ENCODE data around the gene SLC46A1.

The SLC46A1 gene

DNA sequence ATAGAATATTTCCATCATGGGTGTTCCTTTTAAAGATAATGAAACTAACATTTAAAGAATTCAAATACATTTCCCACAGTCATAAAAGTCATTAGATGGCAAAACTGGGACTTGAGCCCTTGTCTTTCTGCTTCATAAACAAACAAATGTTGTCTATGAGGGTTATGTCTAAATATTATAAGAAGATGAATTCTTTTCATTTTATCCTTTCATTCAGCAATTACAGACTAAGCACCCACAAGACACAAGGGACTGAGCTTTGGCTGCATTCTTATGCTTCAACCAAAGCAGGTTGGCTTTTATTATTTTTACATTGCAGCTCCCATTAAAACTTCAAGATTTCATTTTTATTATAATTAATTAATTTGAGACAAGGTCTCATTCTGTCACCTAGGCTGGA is 19.6 kb downstream of the SLC46A1 start:
- Histone ChIP-seq H3K36me3 (ENCODE audit: insufficient read depth, low read length) (peaks cover 71% of the 10 kb centered on the region), H3K27me3 (ENCODE audit: insufficient read depth, low read length) (no peaks in the 10 kb centered on the region), H2AFZ (ENCODE audit: low read depth, low read length) (no peak overlapping the region), H3K9me3 (ENCODE audit: low read length) (no peaks in the 10 kb centered on the region), H3K4me1 (ENCODE audit: insufficient read depth, low read length) (no peaks in the 10 kb centered on the region), H3K4me3 (ENCODE audit: low read length) (no peak overlapping the region)

DNA sequence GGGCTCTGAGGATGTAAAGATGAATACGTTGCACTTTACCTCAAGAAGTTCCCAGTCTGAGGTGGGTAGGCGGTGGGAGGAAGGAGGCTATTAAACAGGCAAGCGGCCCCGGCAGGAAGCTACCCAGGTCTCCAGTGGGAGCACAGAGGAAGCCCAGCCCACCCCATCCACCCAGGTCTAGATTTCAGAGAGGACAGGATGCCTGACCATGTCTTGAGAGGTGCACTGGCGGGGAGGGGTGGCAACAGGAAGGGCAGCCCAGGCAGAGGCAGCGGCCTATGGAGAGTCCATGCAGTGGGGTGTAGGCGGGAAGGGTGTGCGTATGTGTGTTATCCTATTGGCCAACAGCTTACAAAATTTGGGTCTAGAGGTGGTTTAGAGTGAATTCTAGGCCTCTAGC is 20.6 kb downstream of the SLC46A1 start:
- Histone ChIP-seq H2AFZ (ENCODE audit: low read depth, low read length) (no peak overlapping the region), H3K4me1 (ENCODE audit: insufficient read depth, low read length) (no peaks in the 10 kb centered on the region), H3K36me3 (ENCODE audit: insufficient read depth, low read length) (peaks cover 65% of the 10 kb centered on the region)

DNA sequence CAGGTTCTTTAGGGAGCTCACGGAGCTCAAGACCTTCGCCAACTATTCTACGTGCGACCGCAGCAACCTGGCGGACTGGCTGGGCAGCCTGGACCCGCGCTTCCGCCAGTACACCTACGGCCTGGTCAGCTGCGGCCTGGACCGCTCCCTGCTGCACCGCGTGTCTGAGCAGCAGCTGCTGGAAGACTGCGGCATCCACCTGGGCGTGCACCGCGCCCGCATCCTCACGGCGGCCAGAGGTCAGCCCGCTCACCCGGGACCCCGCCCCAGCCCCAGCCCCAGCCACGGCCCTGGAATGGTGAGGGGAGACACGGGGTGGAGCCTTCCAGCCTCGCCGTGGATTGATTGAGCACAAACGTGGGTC is 21.0 kb downstream of the SLC46A1 start:
- H3K27me3 ChIP-seq (ENCODE audit: insufficient read depth, low read length), result no peaks in the 10 kb centered on the region
- H3K9me3 ChIP-seq (ENCODE audit: low read length), result no peaks in the 10 kb centered on the region
- H3K4me1 ChIP-seq (ENCODE audit: insufficient read depth, low read length), result no peaks in the 10 kb centered on the region
- no peak overlapping the region for H3K4me3 ChIP-seq (ENCODE audit: low read length)
- H2AFZ ChIP-seq (ENCODE audit: low read depth, low read length), result no peak overlapping the region
- peaks cover 65% of the 10 kb centered on the region for H3K36me3 ChIP-seq (ENCODE audit: insufficient read depth, low read length)

More for the DNA sequence above, 20.6 kb downstream of the SLC46A1 start:
- Histone ChIP-seq H3K9me3 (ENCODE audit: low read length) (no peaks in the 10 kb centered on the region), H3K4me3 (ENCODE audit: low read length) (no peak overlapping the region), H3K27me3 (ENCODE audit: insufficient read depth, low read length) (no peaks in the 10 kb centered on the region)

DNA sequence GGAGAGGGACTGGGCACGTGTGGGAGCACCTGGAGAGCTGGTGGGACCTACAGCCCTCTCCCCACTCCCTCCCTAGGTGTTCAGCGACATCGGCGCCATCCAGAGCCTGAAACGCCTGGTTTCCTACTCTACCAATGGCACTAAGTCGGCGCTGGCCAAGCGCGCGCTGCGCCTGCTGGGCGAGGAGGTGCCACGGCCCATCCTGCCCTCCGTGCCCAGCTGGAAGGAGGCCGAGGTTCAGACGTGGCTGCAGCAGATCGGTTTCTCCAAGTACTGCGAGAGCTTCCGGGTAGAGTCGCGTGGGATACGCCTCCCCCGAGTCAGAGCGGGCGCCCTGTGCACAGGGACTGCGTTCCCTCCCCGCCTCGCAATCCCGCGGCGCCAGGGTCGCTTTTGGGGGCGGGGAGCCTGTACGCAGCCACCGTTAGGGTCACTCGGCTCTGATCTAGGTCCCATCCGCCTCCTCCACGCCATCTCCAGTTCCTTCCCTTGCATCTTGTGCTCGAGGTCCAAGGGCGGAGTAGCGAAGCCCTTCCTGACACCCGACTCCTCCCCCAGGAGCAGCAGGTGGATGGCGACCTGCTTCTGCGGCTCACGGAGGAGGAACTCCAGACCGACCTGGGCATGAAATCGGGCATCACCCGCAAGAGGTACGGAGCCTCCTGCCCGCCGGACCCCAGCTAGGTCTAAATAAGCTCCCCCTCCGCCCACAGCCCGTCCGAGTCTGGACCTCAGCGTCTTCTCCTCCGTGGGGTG is 21.6 kb downstream of the SLC46A1 start:
- Histone ChIP-seq H3K9me3 (ENCODE audit: low read length) (no peaks in the 10 kb centered on the region), H2AFZ (ENCODE audit: low read depth, low read length) (no peak overlapping the region), H3K36me3 (ENCODE audit: insufficient read depth, low read length) (peaks cover 60% of the 10 kb centered on the region), H3K27me3 (ENCODE audit: insufficient read depth, low read length) (no peaks in the 10 kb centered on the region), H3K4me3 (ENCODE audit: low read length) (no peak overlapping the region), H3K4me1 (ENCODE audit: insufficient read depth, low read length) (no peaks in the 10 kb centered on the region)

DNA sequence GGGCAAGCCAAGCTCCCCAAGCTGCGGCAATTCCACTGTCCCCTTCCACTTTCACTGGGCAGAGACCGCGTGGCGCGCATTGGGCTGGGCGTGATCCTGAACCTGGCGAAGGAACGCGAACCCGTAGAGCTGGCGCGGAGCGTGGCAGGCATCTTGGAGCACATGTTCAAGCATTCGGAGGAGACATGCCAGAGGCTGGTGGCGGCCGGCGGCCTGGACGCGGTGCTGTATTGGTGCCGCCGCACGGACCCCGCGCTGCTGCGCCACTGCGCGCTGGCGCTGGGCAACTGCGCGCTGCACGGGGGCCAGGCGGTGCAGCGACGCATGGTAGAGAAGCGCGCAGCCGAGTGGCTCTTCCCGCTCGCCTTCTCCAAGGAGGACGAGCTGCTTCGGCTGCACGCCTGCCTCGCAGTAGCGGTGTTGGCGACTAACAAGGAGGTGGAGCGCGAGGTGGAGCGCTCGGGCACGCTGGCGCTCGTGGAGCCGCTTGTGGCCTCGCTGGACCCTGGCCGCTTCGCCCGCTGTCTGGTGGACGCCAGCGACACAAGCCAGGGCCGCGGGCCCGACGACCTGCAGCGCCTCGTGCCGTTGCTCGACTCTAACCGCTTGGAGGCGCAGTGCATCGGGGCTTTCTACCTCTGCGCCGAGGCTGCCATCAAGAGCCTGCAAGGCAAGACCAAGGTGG is 24.7 kb downstream of the SLC46A1 start:
- no peaks in the 10 kb centered on the region for H3K9me3 ChIP-seq (ENCODE audit: low read length)
- H3K36me3 ChIP-seq (ENCODE audit: insufficient read depth, low read length), result peaks cover 35% of the 10 kb centered on the region
- H3K4me3 ChIP-seq (ENCODE audit: low read length), result no peak overlapping the region
- H3K27me3 ChIP-seq (ENCODE audit: insufficient read depth, low read length), result no peaks in the 10 kb centered on the region
- no peak overlapping the region for H2AFZ ChIP-seq (ENCODE audit: low read depth, low read length)
- H3K4me1 ChIP-seq (ENCODE audit: insufficient read depth, low read length), result no peaks in the 10 kb centered on the region

DNA sequence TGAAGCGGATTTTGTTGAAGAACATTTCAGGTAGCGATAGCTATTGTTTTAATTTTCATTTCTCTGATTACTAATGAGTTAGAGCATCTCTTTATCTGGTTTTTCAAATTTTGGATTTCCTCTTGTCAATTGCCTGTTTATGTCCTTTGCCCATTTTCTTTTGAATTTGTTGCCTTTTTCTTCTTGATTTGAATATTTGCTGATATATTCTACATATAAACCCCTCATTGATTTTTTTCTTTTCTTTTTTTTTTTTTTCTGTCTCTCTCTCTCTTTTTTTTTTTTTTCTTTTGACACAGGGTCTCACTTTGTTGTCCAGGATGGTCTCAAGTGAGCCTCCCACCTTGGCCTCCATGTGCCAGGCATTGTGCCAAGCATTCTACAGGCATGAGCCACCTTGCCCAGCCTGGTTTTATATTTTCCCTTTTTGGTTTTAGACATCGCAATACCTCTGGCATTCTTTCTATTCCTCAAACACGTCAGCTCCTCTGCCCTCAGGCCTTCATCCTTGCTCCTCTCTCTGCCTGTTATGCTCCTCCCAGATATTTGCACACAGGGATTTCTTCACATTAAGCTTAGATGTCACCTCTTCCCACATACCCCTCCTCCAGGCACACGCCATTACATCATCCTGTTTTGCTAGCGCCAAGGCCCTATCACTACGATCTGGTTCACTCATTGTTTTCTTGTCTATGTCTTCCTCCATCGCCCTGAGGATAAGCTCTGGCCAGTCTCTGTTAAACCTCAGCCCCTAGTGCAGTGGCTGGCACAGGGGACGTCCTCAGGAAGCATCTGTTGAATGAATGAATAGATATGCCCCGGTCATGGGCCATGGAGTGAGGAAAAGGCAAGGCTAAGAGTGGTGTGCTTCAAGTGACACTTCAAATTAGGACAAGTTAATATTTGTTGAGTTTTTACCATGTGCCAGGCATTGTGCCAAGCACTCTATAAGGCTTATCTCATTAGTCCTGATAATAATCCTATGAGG is 25.9 kb downstream of the SLC46A1 start:
- Histone ChIP-seq H3K27me3 (ENCODE audit: insufficient read depth, low read length) (no peaks in the 10 kb centered on the region), H3K4me3 (ENCODE audit: low read length) (no peak overlapping the region), H3K4me1 (ENCODE audit: insufficient read depth, low read length) (no peaks in the 10 kb centered on the region), H3K36me3 (ENCODE audit: insufficient read depth, low read length) (peaks cover 32% of the 10 kb centered on the region), H2AFZ (ENCODE audit: low read depth, low read length) (no peak overlapping the region), H3K9me3 (ENCODE audit: low read length) (no peaks in the 10 kb centered on the region)

DNA sequence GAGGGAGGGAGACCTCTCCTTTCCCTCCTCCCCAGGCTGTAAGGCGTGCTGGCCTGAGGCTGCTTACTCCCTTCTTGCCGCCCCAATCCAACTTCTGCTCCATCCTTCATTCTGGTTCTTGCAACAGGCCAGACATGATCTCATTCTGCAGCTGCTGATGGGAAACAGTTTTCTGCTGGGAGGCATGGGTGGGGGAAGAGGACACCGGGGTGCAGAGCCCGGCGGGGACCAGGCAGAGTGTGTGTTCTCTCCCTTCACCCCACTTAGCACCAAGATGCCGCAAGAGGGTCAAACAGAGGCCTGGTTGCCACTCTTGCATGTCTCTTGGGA is 33.1 kb downstream of the SLC46A1 start:
- no peaks in the 10 kb centered on the region for H3K9me3 ChIP-seq (ENCODE audit: low read length)
- no peak overlapping the region for H2AFZ ChIP-seq (ENCODE audit: low read depth, low read length)
- H3K36me3 ChIP-seq (ENCODE audit: insufficient read depth, low read length), result peaks cover 7% of the 10 kb centered on the region
- peaks cover 28% of the 10 kb centered on the region for H3K4me1 ChIP-seq (ENCODE audit: insufficient read depth, low read length)
- H3K4me3 ChIP-seq (ENCODE audit: low read length), result peak overlapping the region; percentile 58
- no peaks in the 10 kb centered on the region for H3K27me3 ChIP-seq (ENCODE audit: insufficient read depth, low read length)

DNA sequence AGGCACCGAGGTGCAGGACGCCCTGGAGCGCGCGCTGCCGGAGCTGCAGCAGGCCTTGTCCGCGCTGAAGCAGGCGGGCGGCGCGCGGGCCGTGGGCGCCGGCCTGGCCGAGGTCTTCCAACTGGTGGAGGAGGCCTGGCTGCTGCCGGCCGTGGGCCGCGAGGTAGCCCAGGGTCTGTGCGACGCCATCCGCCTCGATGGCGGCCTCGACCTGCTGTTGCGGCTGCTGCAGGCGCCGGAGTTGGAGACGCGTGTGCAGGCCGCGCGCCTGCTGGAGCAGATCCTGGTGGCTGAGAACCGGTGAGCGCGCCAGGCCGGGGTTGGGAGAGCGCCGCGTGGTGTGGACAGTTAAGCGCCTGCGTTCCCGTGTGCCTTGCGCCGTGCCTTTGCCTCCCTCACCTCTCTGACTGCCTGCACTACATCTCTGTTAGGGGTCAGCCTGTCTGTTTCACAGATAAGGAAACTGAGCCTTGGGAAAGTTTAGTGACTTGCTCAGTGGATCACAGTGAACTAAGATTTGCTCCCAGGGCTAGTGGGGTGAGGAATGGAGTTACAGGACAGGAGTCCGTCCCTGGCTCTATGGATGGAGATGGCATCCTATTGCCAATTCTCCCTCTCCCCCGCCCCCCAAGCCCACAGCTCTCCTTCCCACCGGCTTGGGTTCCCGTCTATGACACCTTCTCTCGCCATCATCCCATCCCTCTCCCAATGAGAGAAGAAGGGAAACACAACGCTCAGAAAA is 33.6 kb downstream of the SLC46A1 start:
- no peaks in the 10 kb centered on the region for H3K9me3 ChIP-seq (ENCODE audit: low read length)
- peak overlapping the region; percentile 51 for H2AFZ ChIP-seq (ENCODE audit: low read depth, low read length)
- no peaks in the 10 kb centered on the region for H3K27me3 ChIP-seq (ENCODE audit: insufficient read depth, low read length)
- H3K4me3 ChIP-seq (ENCODE audit: low read length), result peak overlapping the region; percentile 58
- H3K4me1 ChIP-seq (ENCODE audit: insufficient read depth, low read length), result peaks cover 28% of the 10 kb centered on the region
- peaks cover 7% of the 10 kb centered on the region for H3K36me3 ChIP-seq (ENCODE audit: insufficient read depth, low read length)

DNA sequence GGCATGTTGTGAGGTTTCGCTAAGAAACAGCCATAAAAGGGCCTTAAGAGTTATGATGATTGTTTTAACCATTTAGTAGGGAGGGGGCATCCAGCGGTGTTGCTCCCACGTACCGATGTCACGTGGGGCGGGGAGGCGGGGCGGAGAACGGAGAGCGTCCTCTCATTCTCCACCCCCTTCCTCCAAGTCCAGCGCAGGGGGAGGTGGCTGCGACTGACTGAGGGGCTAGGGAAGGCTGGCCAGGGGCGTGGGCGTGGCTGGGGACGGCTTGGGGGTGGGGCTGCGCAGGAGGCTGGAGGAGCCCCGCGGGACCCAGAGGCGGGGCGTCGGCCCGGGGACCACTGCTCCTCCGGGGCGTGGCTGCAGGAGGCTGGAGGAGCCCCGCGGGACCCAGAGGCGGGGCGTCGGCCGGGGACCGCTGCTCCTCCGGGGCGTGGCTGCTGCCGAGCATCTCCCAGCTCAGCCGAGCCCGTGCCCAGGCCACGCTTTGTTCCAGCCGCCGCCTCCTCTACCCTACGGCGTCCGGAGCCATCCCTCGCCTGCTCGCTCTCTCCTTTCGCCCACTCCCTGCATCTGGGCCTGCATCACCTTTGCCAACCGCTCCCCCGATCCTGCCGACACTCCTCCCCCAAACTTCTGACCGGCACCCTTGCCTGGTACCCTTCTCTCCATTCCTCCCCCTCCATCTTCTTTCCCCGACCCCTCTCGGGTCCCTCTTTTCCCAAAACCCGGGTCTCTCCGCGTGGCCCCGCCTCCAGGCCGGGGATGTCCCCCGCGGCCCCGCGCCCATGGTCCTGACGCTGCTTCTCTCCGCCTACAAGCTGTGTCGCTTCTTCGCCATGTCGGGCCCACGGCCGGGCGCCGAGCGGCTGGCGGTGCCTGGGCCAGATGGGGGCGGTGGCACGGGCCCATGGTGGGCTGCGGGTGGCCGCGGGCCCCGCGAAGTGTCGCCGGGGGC is 34.5 kb downstream of the SLC46A1 start, which contains the start of gene SARM1:
SARM1 (plus strand) TSS at position 450 of the 958 bp plus-strand sequence; CDS start at position 789, 339 bp downstream.
- Histone ChIP-seq H3K9me3 (ENCODE audit: low read length) (no peaks in the 10 kb centered on the region), H2AFZ (ENCODE audit: low read depth, low read length) (peak within 1 kb of the TSS; percentile 51), H3K4me3 (ENCODE audit: low read length) (peak within 1 kb of the TSS; percentile 58), H3K27me3 (ENCODE audit: insufficient read depth, low read length) (no peaks in the 10 kb centered on the region), H3K4me1 (ENCODE audit: insufficient read depth, low read length) (peaks cover 28% of the 10 kb centered on the region), H3K36me3 (ENCODE audit: insufficient read depth, low read length) (peaks cover 7% of the 10 kb centered on the region)

DNA sequence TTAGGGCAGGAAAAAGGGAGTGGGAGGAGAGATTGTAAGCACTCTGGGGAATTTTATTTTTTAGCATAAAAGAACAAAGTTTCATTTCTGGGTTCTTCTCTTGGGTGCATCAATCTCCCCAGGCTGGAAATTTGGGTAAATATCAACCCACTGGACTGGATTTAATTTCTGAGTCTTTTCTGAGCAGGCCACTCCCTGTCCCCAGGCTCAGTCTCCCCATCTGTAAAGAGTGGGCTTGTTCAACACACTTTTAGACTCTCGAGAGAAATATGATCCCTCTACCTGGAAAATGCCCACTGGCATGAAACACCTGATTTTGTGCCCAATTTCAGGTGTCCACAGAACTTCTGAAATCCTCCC is 35.3 kb downstream of the SLC46A1 start:
- Histone ChIP-seq H3K4me1 (ENCODE audit: insufficient read depth, low read length) (peaks cover 28% of the 10 kb centered on the region), H3K27me3 (ENCODE audit: insufficient read depth, low read length) (no peaks in the 10 kb centered on the region), H3K36me3 (ENCODE audit: insufficient read depth, low read length) (peaks cover 3% of the 10 kb centered on the region), H2AFZ (ENCODE audit: low read depth, low read length) (peak overlapping the region; percentile 19), H3K9me3 (ENCODE audit: low read length) (no peaks in the 10 kb centered on the region), H3K4me3 (ENCODE audit: low read length) (peak overlapping the region; percentile 37)

DNA sequence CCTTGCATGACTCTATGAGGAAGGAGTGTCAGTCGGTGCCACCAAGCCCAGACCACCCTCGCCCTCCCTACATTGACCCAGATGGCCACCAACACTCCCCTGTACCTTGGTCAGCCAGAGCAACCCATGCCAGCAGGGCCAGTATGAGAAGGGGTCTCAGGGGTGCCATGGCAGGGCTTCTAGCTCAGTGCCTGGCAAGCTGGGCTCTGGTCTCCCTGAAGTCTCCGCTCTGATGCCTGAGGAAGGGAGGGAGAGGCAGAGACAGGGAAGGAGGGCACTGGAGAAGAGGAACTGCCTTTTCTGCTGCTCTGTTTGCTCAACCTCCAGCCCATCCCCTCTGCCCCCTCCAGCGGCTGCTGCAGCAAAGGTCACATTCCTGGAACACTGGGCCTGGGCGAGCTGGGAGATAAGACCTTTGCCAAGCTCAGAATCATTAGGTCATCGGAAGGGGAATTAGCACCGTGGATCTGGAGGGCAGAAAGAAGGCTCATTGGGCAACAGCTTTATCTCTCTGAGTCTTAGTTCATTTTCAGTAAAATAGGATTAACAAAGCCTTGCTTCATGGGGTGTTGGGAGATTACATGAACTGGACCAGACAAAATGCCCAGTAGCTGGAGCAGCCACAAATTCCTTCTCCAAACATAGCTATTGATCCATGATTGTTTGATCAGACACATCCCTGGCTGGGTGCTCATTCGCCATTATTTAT is 35.8 kb downstream of the SLC46A1 start, which contains the start of gene VTN:
VTN (minus strand) TSS at position 273 of the 709 bp plus-strand sequence; CDS start at position 169, 104 bp downstream.
- Histone ChIP-seq H3K27me3 (ENCODE audit: insufficient read depth, low read length) (no peaks in the 10 kb centered on the region), H2AFZ (ENCODE audit: low read depth, low read length) (peak within 1 kb of the TSS; percentile 19), H3K9me3 (ENCODE audit: low read length) (no peaks in the 10 kb centered on the region), H3K4me3 (ENCODE audit: low read length) (peak within 1 kb of the TSS; percentile 37), H3K36me3 (ENCODE audit: insufficient read depth, low read length) (peaks cover 3% of the 10 kb centered on the region), H3K4me1 (ENCODE audit: insufficient read depth, low read length) (peaks cover 28% of the 10 kb centered on the region)
